GM21390 (cell line): Measurements from ENCODE around the gene XRRA1.
"Not testable (repeated sequence)": the region's sequence is repeated elsewhere in the genome, so short reads cannot be mapped to it uniquely, and the experiment has no call there.

Experiments used
- ATAC-seq: cut with Tn5 transposase; IDR thresholded peaks from one replicate; pipeline ENCODE4 v1.9.1; 2021; ENCODE audit not compliant: unreplicated experiment

XRRA1 gene

GRCh38 chr11:74839446-74839845, 109.4 kb downstream of the XRRA1 start:
- ATAC-seq = no peak

- ATAC-seq = no peak
Observed at GRCh38 chr11:74838188-74838587, 110.7 kb downstream of the XRRA1 start.

- no peak for ATAC-seq
Observed at GRCh38 chr11:74837191-74837590, 111.7 kb downstream of the XRRA1 start.

- no peak for ATAC-seq
Observed at GRCh38 chr11:74826901-74827300, 122.0 kb downstream of the XRRA1 start.

- ATAC-seq = not testable (repeated sequence)
Observed at GRCh38 chr11:74825596-74825995, 123.3 kb downstream of the XRRA1 start.

- ATAC-seq = no peak
Observed at GRCh38 chr11:74824285-74824982, 124.5 kb downstream of the XRRA1 start.

- ATAC-seq = no peak
Observed at GRCh38 chr11:74822170-74822569, 126.7 kb downstream of the XRRA1 start.

- ATAC-seq = no peak
Observed at GRCh38 chr11:74820763-74821162, 128.1 kb downstream of the XRRA1 start.

GRCh38 chr11:74819400-74819799, 129.5 kb downstream of the XRRA1 start:
- no peak for ATAC-seq

- no peak for ATAC-seq
Observed at GRCh38 chr11:74818283-74818946, 130.5 kb downstream of the XRRA1 start.

GRCh38 chr11:74816664-74817063, 132.2 kb downstream of the XRRA1 start:
- ATAC-seq = no peak

- no peak for ATAC-seq
Observed at GRCh38 chr11:74815966-74816365, 132.9 kb downstream of the XRRA1 start.

GRCh38 chr11:74809801-74810200, 139.1 kb downstream of the XRRA1 start:
- ATAC-seq = no peak

GRCh38 chr11:74806267-74806666, 142.6 kb downstream of the XRRA1 start:
- no peak for ATAC-seq

GRCh38 chr11:74791333-74792100, 157.4 kb downstream of the XRRA1 start:
- no peak for ATAC-seq
